Thyroid gland (tissue), 4 donors: Measurements from ENCODE around the gene NCKAP5. TPM values are rescaled to one million over a fixed set of nuclear protein-coding genes. Genes with fewer than 3 reads are reported as not detected.

Experiments used
- DNase-seq, 2 donors: peaks; one replicate each; pipeline ENCODE4 v3.0.0-alpha.2; 2019
- H3K27ac ChIP-seq, 3 donors: fragments of 200-600 bp; sonication (generic); 1 replicate in 2 of 3; 2 replicates in 1 of 3; pipeline ENCODE4 v1.5.1; 2016 to 2019; ENCODE audit warnings: mild to moderate bottlenecking in 1 of 3, moderate library complexity in 1 of 3
- H3K27me3 ChIP-seq: fragments of 200-600 bp; sonication (generic); one replicate; pipeline ENCODE4 v1.5.1; 2019
- H3K36me3 ChIP-seq, 2 donors: fragments of 200-600 bp; sonication (generic); one replicate each; pipeline ENCODE4 v1.5.1; 2016 to 2019
- H3K4me1 ChIP-seq, 2 donors: fragments of 200-600 bp; sonication (generic); one replicate each; pipeline ENCODE4 v1.5.1; 2017 to 2019
- H3K4me3 ChIP-seq, 3 donors: fragments of 200-600 bp; sonication (generic); replicated peaks in 1 of 3; 1 replicate in 2 of 3; 2 replicates in 1 of 3; pipeline ENCODE4 v1.5.1; 2016; ENCODE audit warnings: mild to moderate bottlenecking in 1 of 3
- H3K9me3 ChIP-seq: fragments of 200-600 bp; sonication (generic); one replicate; pipeline ENCODE4 v1.5.1; 2017
- CTCF ChIP-seq, 6 experiments: fragments of 200-600 bp in 3 of 6; fragments of 450-650 bp in 3 of 6; sonication (generic) in 3 of 6; IDR thresholded peaks; one replicate each; pipeline ENCODE4 v1.5.1; 2016 to 2019; ENCODE audit warnings: antibody characterized with exemption in 6 of 6, mild to moderate bottlenecking in 2 of 6, inconsistent platforms in 1 of 6, moderate library complexity in 1 of 6
- POLR2A ChIP-seq, 2 donors: fragments of 450-650 bp; IDR thresholded peaks; one replicate each; pipeline ENCODE4 v1.6.1; 2017; ENCODE audit warnings: antibody characterized with exemption in 2 of 2, mild to moderate bottlenecking in 2 of 2, moderate library complexity in 1 of 2
- WGBS, 2 donors: methylation state at CpG; one replicate each; pipeline ENCODE4 v1.1.5; 2017; 5-methylcytosine and 5-hydroxymethylcytosine counted together
- intact Hi-C: fragments of 100-400 bp; cut with DNase I; formaldehyde crosslinking; loops from one replicate; pipeline ENCODE4 v1.15.1; 2023
- total RNA-seq, 4 donors: library from RNA; depleted of rRNA; stranded (reverse); fragments of >200 nt; gene quantifications; one replicate each; pipeline ENCODE4 v1.2.3, GENCODE V29; 2016

Gene NCKAP5
- total RNA-seq, 4 donors from 2014 or later: 0.45 to 1.2 (median 0.76) TPM

GRCh38 chr2:133426791-133427190, 141.5 kb downstream of the NCKAP5 start:
- Histone ChIP-seq H3K27ac (no peak overlapping the region), H3K27me3 (no peaks in the 10 kb centered on the region), H3K4me1 (peaks cover 0 to 4% of the 10 kb centered on the region in 2 donors), H3K36me3 (no peaks in the 10 kb centered on the region), H3K4me3 (no peak overlapping the region), H3K9me3 (no peaks in the 10 kb centered on the region)
- TF ChIP-seq CTCF (IDR thresholded peaks at IDR 0.05) (no peak), POLR2A (IDR thresholded peaks at IDR 0.05) (no peak)
- intact Hi-C loops: no loop called here
- WGBS, 2 donors: 88 to 94% methylated on average over 1 of the region's 1 CpG
- DNase-seq: no peak

GRCh38 chr2:133425612-133426011, 142.7 kb downstream of the NCKAP5 start:
- H3K36me3 ChIP-seq: no peaks in the 10 kb centered on the region
- DNase-seq: no peak
- H3K27me3 ChIP-seq: no peaks in the 10 kb centered on the region
- WGBS, 2 donors: 60 to 65% methylated on average over 2 of the region's 2 CpGs
- peaks cover 0 to 4% of the 10 kb centered on the region in 2 donors for H3K4me1 ChIP-seq
- no peaks in the 10 kb centered on the region for H3K9me3 ChIP-seq
- H3K4me3 ChIP-seq: no peak overlapping the region
- TF ChIP-seq CTCF (IDR thresholded peaks at IDR 0.05): no peak
- intact Hi-C loops: no loop called here
- no peak overlapping the region for H3K27ac ChIP-seq

- Histone ChIP-seq H3K27me3 (no peaks in the 10 kb centered on the region), H3K4me3 (no peak overlapping the region), H3K9me3 (no peaks in the 10 kb centered on the region), H3K4me1 (peaks cover 0 to 4% of the 10 kb centered on the region in 2 donors), H3K36me3 (no peaks in the 10 kb centered on the region), H3K27ac (no peak overlapping the region)
- TF ChIP-seq CTCF (IDR thresholded peaks at IDR 0.05) (no peak), POLR2A (IDR thresholded peaks at IDR 0.05) (no peak)
- intact Hi-C loops: no loop called here
- 97 to 100% methylated on average over 2 of the region's 2 CpGs for WGBS, 2 donors
- DNase-seq: no peak
These were observed 143.4 kb downstream of the NCKAP5 start for GRCh38 chr2:133424876-133425275.

- Histone ChIP-seq H3K27ac (no peak overlapping the region), H3K36me3 (no peaks in the 10 kb centered on the region), H3K9me3 (no peaks in the 10 kb centered on the region), H3K27me3 (no peaks in the 10 kb centered on the region), H3K4me1 (peaks cover 0 to 4% of the 10 kb centered on the region in 2 donors), H3K4me3 (no peak overlapping the region)
- DNase-seq: no peak
- intact Hi-C loops: no loop called here
- TF ChIP-seq POLR2A (IDR thresholded peaks at IDR 0.05) (no peak), CTCF (IDR thresholded peaks at IDR 0.05) (no peak)
- 24 to 38% methylated on average over 5 of the region's 5 CpGs for WGBS, 2 donors
These were observed 145.3 kb downstream of the NCKAP5 start for GRCh38 chr2:133422931-133423351.

GRCh38 chr2:133421516-133422324, 146.5 kb downstream of the NCKAP5 start:
- Histone ChIP-seq H3K9me3 (no peaks in the 10 kb centered on the region), H3K27ac (no peak overlapping the region), H3K27me3 (no peaks in the 10 kb centered on the region), H3K4me1 (peaks cover 0 to 4% of the 10 kb centered on the region in 2 donors), H3K36me3 (no peaks in the 10 kb centered on the region), H3K4me3 (no peak overlapping the region)
- intact Hi-C loops: no loop called here
- 71 to 75% methylated on average over 4 of the region's 4 CpGs for WGBS, 2 donors
- no peak for DNase-seq
- no peak for TF ChIP-seq CTCF (IDR thresholded peaks at IDR 0.05)
- TF ChIP-seq POLR2A (IDR thresholded peaks at IDR 0.05): no peak
